Upper lobe of left lung (tissue), 6 donors: ENCODE measurements around the gene PRDM13. TPM values are rescaled to one million over a fixed set of nuclear protein-coding genes. Genes with fewer than 3 reads are reported as not detected.
A peak's percentile ranks its signal among the peaks of the same experiment; 100 is the strongest.

Experiments used
- ATAC-seq, 2 donors: fragments of 200-7000 bp; cut with Tn5 transposase; one replicate each; pipeline ENCODE4 v1.9.1; 2022; ENCODE audit warnings: mild to moderate bottlenecking in 2 of 2, moderate library complexity in 2 of 2; ENCODE audit not compliant: low FRiP score in 2 of 2
- DNase-seq, 2 donors: peaks; one replicate each; pipeline ENCODE4 v3.0.0-alpha.2; 2019 to 2020
- H3K27ac ChIP-seq, 4 donors: fragments of 200-600 bp; sonication (generic); one replicate each; pipeline ENCODE4 v1.5.1; 2016 to 2019
- H3K27me3 ChIP-seq, 4 donors: fragments of 200-600 bp; sonication (generic); one replicate each; pipeline ENCODE4 v1.5.1; 2017 to 2019
- H3K36me3 ChIP-seq, 4 donors: fragments of 200-600 bp; sonication (generic); one replicate each; pipeline ENCODE4 v1.5.1; 2016 to 2019
- H3K4me1 ChIP-seq, 4 donors: fragments of 200-600 bp; sonication (generic); one replicate each; pipeline ENCODE4 v1.5.1; 2018 to 2019
- H3K4me3 ChIP-seq, 4 donors: fragments of 200-600 bp; sonication (generic); one replicate each; pipeline ENCODE4 v1.5.1; 2017 to 2019; ENCODE audit warnings: mild to moderate bottlenecking in 2 of 4, moderate library complexity in 1 of 4
- H3K9me3 ChIP-seq, 4 donors: fragments of 200-600 bp; sonication (generic); one replicate each; pipeline ENCODE4 v1.5.1; 2018 to 2019
- EP300 ChIP-seq, 4 donors: sonication (generic); formaldehyde crosslinking; IDR thresholded peaks; one replicate each; pipeline ENCODE4 v1.5.1; 2017; ENCODE audit warnings: antibody characterized with exemption in 4 of 4, control low read depth in 2 of 4
- POLR2A ChIP-seq, 4 donors: fragments of 450-650 bp; IDR thresholded peaks; one replicate each; pipeline ENCODE4 v1.5.1; 2016 to 2017; ENCODE audit warnings: antibody characterized with exemption in 4 of 4, mild to moderate bottlenecking in 2 of 4
- POLR2AphosphoS5 ChIP-seq, 2 donors: sonication (generic); formaldehyde crosslinking; IDR thresholded peaks; one replicate each; pipeline ENCODE4 v1.5.1; 2017; ENCODE audit warnings: antibody characterized with exemption in 2 of 2
- WGBS, 2 donors: methylation state at CpG; one replicate each; pipeline ENCODE4 v1.1.5; 2017 to 2018; 5-methylcytosine and 5-hydroxymethylcytosine counted together
- total RNA-seq, 6 donors: library from RNA; depleted of rRNA in 4 of 6; stranded (reverse); fragments of >200 nt in 4 of 6; gene quantifications; one replicate each; pipeline versions ENCODE4 v1.1.0 to v1.2.1, GENCODE V29; 2016 to 2021
- TF ChIP-seq, protein P1 (sequence below), 6 experiments: fragments of 450-650 bp in 4 of 6; fragments of 200-600 bp in 2 of 6; sonication (generic) in 2 of 6; IDR thresholded peaks; one replicate each; pipeline ENCODE4 v1.5.1; 2016 to 2019; ENCODE audit warnings: antibody characterized with exemption in 6 of 6
- donor health status: DM: no; HTN: no; CAD: no; lungs with moderate emphysema.
- donor health status: DM: no; HTN: yes; CAD: no; lungs with severe emphysema.

PRDM13 gene
- total RNA-seq, 6 donors from 2014 or later: not detected

DNA sequence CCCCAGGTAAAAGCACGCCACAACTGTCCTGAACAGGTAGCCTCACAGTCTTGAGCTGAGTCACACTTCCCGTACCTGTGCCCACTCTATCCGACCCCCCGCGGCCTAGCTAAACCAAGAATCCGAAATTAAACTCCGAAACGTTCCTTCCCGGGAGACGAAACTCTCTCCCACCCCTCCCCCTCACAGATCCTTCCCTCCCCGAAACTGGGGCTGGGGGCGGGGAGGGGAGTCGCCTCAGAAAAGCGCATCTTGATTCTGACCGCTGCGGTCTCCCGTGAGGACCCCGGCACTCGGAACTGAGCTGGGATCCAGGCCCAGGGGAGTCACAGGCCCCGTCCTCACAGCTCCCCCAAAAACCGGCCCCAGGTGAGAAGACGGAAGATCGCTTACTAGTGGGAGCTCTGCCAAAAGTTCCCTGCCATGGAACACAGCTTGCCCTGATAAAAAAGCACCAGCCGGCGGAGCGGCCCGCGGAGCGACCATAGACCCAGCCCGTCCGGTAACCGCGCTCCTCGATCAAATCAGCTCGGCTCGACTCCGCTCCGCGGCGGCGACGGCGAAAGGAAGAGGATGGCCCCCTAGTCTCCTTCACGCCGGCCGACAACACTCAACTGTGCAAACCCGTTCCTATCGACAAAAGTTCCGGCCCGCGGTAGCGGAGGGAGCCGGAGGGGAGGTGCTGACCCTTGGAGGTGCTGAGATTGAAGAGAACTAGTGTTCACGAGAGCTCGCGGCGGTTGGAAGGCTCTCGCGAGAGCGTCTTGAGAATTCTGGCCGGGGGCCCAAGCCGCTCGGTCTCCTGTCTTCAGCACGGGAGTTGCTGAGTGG, 38.3 kb upstream of the PRDM13 start, which contains the start of gene CCNC:
Gene CCNC (minus strand): TSS at position 558 of the 831 bp plus-strand sequence. CDS start 133 bp downstream, at position 425.
- Histone ChIP-seq H3K4me3 (peak within 1 kb of the TSS; percentile 70 to 88 (median 82)), H3K27ac (peak within 1 kb of the TSS; percentile 85 to 91 (median 89)), H3K36me3 (no peaks in the 10 kb centered on the region), H3K4me1 (peaks cover 12 to 16% (median 13%) of the 10 kb centered on the region in 4 donors), H3K27me3 (no peaks in the 10 kb centered on the region), H3K9me3 (no peaks in the 10 kb centered on the region)
- peak; percentile 94 to 95 for DNase-seq
- ATAC-seq: peak; percentile 99 to 100
- 0% methylated on average over 14 to 62 of the region's 64 CpGs for WGBS, 2 donors
- TF ChIP-seq POLR2AphosphoS5 (IDR thresholded peaks at IDR 0.05): peak; percentile 92
- peak in 3 of 4 donors; percentile 58 to 86 (median 67) for TF ChIP-seq POLR2A (IDR thresholded peaks at IDR 0.05)
- TF ChIP-seq EP300 (IDR thresholded peaks at IDR 0.05): peak in 1 of 4 donors; percentile 25
- TF ChIP-seq, protein P1, sequence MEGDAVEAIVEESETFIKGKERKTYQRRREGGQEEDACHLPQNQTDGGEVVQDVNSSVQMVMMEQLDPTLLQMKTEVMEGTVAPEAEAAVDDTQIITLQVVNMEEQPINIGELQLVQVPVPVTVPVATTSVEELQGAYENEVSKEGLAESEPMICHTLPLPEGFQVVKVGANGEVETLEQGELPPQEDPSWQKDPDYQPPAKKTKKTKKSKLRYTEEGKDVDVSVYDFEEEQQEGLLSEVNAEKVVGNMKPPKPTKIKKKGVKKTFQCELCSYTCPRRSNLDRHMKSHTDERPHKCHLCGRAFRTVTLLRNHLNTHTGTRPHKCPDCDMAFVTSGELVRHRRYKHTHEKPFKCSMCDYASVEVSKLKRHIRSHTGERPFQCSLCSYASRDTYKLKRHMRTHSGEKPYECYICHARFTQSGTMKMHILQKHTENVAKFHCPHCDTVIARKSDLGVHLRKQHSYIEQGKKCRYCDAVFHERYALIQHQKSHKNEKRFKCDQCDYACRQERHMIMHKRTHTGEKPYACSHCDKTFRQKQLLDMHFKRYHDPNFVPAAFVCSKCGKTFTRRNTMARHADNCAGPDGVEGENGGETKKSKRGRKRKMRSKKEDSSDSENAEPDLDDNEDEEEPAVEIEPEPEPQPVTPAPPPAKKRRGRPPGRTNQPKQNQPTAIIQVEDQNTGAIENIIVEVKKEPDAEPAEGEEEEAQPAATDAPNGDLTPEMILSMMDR (IDR thresholded peaks at IDR 0.05): peak in 1 of 6 experiments; percentile 13

DNA sequence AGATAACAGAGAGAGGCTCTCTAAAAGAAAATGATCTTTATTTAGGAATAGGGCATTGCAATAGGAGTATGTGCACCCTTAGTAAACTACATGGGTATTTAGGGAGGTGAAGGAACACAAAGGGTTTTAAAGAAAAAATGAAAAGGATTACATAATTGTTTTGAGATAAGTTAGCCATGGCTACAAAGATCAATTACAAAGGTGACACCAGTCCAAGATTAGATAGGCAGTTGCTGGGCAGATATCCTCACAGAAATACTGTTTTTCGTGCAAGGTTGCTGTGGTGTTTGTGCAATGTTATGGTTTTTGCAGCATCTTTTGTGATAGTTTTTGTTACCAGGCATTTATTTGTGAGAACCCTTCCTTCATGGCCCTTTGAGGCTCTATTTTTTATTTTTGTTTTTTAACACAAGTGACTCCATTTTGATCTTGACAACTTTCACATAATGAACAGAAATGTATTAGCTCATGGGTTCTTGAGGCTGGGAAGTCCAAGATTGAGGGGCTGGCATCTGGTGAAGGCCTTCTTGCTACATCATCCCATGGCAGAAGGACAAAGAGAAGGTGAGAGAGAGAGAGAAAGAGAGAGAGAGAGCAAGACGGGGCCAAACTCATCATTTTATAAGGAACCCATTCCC, 32.5 kb upstream of the PRDM13 start:
- no peak overlapping the region for H3K27ac ChIP-seq
- H3K36me3 ChIP-seq: no peaks in the 10 kb centered on the region
- DNase-seq (no peak), ATAC-seq (no peak)
- no peaks in the 10 kb centered on the region for H3K4me1 ChIP-seq
- no peak overlapping the region for H3K4me3 ChIP-seq
- no peaks in the 10 kb centered on the region for H3K27me3 ChIP-seq
- TF ChIP-seq POLR2A (IDR thresholded peaks at IDR 0.05): no peak
- TF ChIP-seq, protein P1 (IDR thresholded peaks at IDR 0.05): no peak
- TF ChIP-seq POLR2AphosphoS5 (IDR thresholded peaks at IDR 0.05): no peak
- no peak for TF ChIP-seq EP300 (IDR thresholded peaks at IDR 0.05)
- H3K9me3 ChIP-seq: no peaks in the 10 kb centered on the region
- 88 to 93% methylated on average over 2 of the region's 2 CpGs for WGBS, 2 donors

DNA sequence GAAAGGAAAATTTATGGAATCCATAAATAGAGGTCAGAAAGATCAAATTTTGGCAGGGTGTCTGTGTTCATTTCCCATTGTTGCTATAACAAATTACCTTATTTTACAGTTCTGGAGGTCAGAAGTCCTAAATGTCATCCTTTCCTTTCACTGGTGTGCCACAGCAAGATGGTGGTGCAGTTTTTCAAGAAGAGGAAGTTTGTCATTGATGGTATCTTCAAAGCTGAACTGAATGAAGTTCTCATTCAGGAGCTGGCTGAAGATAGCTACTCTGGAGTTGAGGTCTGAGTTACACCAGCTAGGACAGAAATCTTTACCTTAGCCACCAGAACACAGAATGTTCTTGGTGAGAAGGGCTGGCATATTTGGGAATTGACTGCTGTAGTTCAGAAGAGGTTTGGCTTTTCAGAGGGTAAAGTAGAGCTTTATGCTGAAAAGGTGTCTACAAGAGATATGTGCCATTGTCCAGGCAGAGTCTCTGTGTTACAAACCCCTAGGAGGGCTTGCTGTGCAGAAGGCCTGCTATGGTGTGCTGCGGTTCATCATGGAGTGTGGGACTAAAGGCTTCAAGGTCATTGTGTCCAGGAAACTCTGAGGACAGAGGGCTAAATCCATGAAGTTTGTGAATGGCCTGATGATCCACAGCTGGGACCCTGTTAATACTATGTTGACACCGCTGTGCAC, 30.9 kb upstream of the PRDM13 start:
- H3K4me1 ChIP-seq: no peaks in the 10 kb centered on the region
- no peaks in the 10 kb centered on the region for H3K9me3 ChIP-seq
- H3K27me3 ChIP-seq: no peaks in the 10 kb centered on the region
- no peak overlapping the region for H3K4me3 ChIP-seq
- DNase-seq: no peak
- H3K27ac ChIP-seq: no peak overlapping the region
- 92 to 94% methylated on average over 2 of the region's 2 CpGs for WGBS, 2 donors
- ATAC-seq: no peak
- TF ChIP-seq EP300 (IDR thresholded peaks at IDR 0.05): no peak
- TF ChIP-seq, protein P1 (IDR thresholded peaks at IDR 0.05): no peak
- no peak for TF ChIP-seq POLR2AphosphoS5 (IDR thresholded peaks at IDR 0.05)
- no peak for TF ChIP-seq POLR2A (IDR thresholded peaks at IDR 0.05)
- no peaks in the 10 kb centered on the region for H3K36me3 ChIP-seq

DNA sequence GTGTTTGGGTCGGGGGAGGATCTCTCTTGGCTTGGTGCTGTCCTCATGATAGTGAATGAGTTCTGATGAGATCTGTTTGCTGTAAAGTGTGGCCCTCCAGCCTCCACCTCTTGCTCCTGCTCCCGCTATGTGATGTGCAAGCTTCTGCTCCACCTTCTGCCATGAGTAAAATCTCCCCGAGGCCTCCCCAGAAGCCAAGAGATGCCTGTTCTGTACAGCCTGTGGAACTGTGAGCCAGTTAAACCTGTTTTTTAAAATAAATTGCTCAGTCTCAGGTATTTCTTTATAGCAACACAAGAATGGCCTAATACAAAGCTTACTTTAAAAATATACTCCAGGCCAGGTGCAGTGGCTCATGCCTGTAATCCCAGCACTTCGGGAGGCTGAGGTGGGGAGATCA, 26.9 kb upstream of the PRDM13 start:
- WGBS, 2 donors: 81 to 85% methylated on average over 4 of the region's 4 CpGs
- Histone ChIP-seq H3K27ac (no peak overlapping the region), H3K9me3 (no peaks in the 10 kb centered on the region), H3K27me3 (no peaks in the 10 kb centered on the region), H3K4me3 (no peak overlapping the region), H3K4me1 (no peaks in the 10 kb centered on the region), H3K36me3 (no peaks in the 10 kb centered on the region)
- DNase-seq: no peak
- no peak for ATAC-seq
- no peak for TF ChIP-seq POLR2A (IDR thresholded peaks at IDR 0.05)
- TF ChIP-seq POLR2AphosphoS5 (IDR thresholded peaks at IDR 0.05): no peak
- TF ChIP-seq, protein P1 (IDR thresholded peaks at IDR 0.05): no peak
- no peak for TF ChIP-seq EP300 (IDR thresholded peaks at IDR 0.05)
